Keratinocyte (primary cell): ENCODE results near the gene DPEP2NB. TPM values are rescaled to one million over a fixed set of nuclear protein-coding genes. Genes with fewer than 3 reads are reported as not detected.
"Not testable (repeated sequence)": the region's sequence is repeated elsewhere in the genome, so short reads cannot be mapped to it uniquely, and the experiment has no call there.

Experiments used
- DNase-seq: peaks from one replicate; pipeline ENCODE4 v3.0.0-alpha.2; 2011; ENCODE audit warnings: low read depth, missing footprints, low spot score
- FAIRE-seq: peaks from 2 replicates; lab custom pipeline; 2011; peaks lifted over from hg19 to GRCh38; lab: Jason Lieb, UNC
- H2AFZ ChIP-seq: 2 replicates; pipeline ENCODE4 v1.6.0; 2012; ENCODE audit warnings: low read length, control low read depth, inconsistent platforms; ENCODE audit not compliant: control insufficient read depth
- H3K27ac ChIP-seq: 2 replicates; pipeline ENCODE4 v1.5.1; 2011; ENCODE audit warnings: low read length; ENCODE audit not compliant: control insufficient read depth, insufficient read depth
- H3K27me3 ChIP-seq: 3 replicates; pipeline ENCODE4 v1.6.0; 2011; ENCODE audit warnings: low read length; ENCODE audit not compliant: control insufficient read depth, insufficient read depth; ENCODE audit errors: extremely low read depth
- H3K36me3 ChIP-seq, 2 experiments: 2 replicates in 1 of 2; 3 replicates in 1 of 2; pipeline ENCODE4 v1.5.1; 2011; ENCODE audit warnings: low read length in 2 of 2, mild to moderate bottlenecking in 1 of 2; ENCODE audit not compliant: control insufficient read depth in 2 of 2, insufficient read depth in 2 of 2; ENCODE audit errors: extremely low read depth in 1 of 2
- H3K4me1 ChIP-seq: 3 replicates; pipeline ENCODE4 v1.5.1; 2011; ENCODE audit warnings: low read length; ENCODE audit not compliant: control insufficient read depth, insufficient read depth; ENCODE audit errors: extremely low read depth
- H3K4me2 ChIP-seq: 3 replicates; pipeline ENCODE4 v1.6.0; 2011; ENCODE audit warnings: low read depth, low read length; ENCODE audit not compliant: control insufficient read depth, insufficient read depth; ENCODE audit errors: extremely low read depth
- H3K4me3 ChIP-seq, 3 experiments: fragments of 200-600 bp in 1 of 3; sonication (generic) in 1 of 3; 2 replicates in 2 of 3; 3 replicates in 1 of 3; pipeline ENCODE4 v1.5.1; 2011 to 2016; ENCODE audit warnings: low read length in 3 of 3, mild to moderate bottlenecking in 3 of 3, control low read depth in 2 of 3, inconsistent platforms in 1 of 3, low read depth in 1 of 3, mixed read lengths in 1 of 3, mixed run types in 1 of 3, moderate library complexity in 1 of 3; ENCODE audit not compliant: control insufficient read depth in 2 of 3, insufficient read depth in 2 of 3; ENCODE audit errors: extremely low read depth in 1 of 3
- H3K79me2 ChIP-seq: 2 replicates; pipeline ENCODE4 v1.6.0; 2012; ENCODE audit warnings: low read length; ENCODE audit not compliant: control insufficient read depth, insufficient read depth
- H3K9ac ChIP-seq: 3 replicates; pipeline ENCODE4 v1.6.0; 2011; ENCODE audit warnings: low read length; ENCODE audit not compliant: control insufficient read depth, insufficient read depth; ENCODE audit errors: extremely low read depth
- H3K9me1 ChIP-seq: 3 replicates; pipeline ENCODE4 v1.6.0; 2011; ENCODE audit warnings: low read length; ENCODE audit not compliant: control insufficient read depth, insufficient read depth; ENCODE audit errors: extremely low read depth
- H3K9me3 ChIP-seq: 2 replicates; pipeline ENCODE4 v1.5.1; 2012; ENCODE audit warnings: low read depth, low read length; ENCODE audit not compliant: control insufficient read depth
- H4K20me1 ChIP-seq: 3 replicates; pipeline ENCODE4 v1.6.0; 2011; ENCODE audit warnings: low read length; ENCODE audit not compliant: control insufficient read depth, insufficient read depth; ENCODE audit errors: extremely low read depth
- EZH2 ChIP-seq: IDR thresholded peaks from one replicate; pipeline ENCODE4 v1.6.1; 2012; ENCODE audit warnings: inconsistent platforms, mild to moderate bottlenecking, low read length, moderate library complexity
- dilution Hi-C: fragments of 300-500 bp; cut with MboI; formaldehyde crosslinking; loops from one replicate; pipeline ENCODE4 v1.7.0; 2020; ENCODE audit warnings: low sequenced_read_pairs; ENCODE audit not compliant: extremely low pct_ligation_motif_present
- polyA plus RNA-seq, 5 experiments: library from polyadenylated mRNA; depleted of rRNA in 3 of 5; stranded (reverse) in 3 of 5; stranded (forward) in 1 of 5; unstranded in 1 of 5; fragments of >200 nt; gene quantifications; 1 replicate in 1 of 5; 2 replicates in 3 of 5; 3 replicates in 1 of 5; pipeline versions ENCODE4 v1.2.1 to v1.2.3, GENCODE V29; 2011 to 2012; ENCODE audit warnings: missing spikeins in 2 of 5, low read depth in 1 of 5, low replicate concordance in 1 of 5
- TF ChIP-seq, protein P1 (sequence below), 3 experiments: IDR thresholded peaks in 1 of 3; conservative IDR thresholded peaks in 1 of 3; optimal IDR thresholded peaks in 1 of 3; 2 replicates in 2 of 3; 3 replicates in 1 of 3; pipeline versions ENCODE3 to v1.5.1; 2011; ENCODE audit warnings: low read length in 3 of 3, mild to moderate bottlenecking in 3 of 3, moderate library complexity in 2 of 3, control low read depth in 1 of 3, inconsistent platforms in 1 of 3; ENCODE audit not compliant: insufficient read depth in 2 of 3; ENCODE audit errors: extremely low read depth in 1 of 3

DPEP2NB gene
- polyA plus RNA-seq, 1 donor (not counting 4 experiments of a cell fraction or from before 2014, with no cell fraction given) = 0.05 TPM

DNA sequence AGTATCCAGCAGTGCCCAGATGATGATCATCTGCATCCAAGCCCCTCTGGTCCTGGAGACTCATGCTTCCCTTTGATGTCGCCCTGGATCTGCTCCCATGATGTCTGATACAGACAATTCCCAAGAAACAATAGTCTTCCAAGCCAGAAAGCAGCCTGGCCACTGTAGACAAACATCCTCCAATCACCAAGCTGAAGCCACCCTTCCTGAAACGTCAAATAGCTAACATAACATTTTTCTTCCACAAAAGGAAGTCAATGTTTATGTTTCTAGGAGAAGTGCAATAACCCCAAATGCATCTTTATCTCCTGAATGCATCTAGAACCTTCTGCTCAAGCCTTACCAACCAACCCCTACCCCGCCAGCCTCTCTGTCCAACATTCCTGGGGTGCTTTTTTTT is 15.3 kb downstream of the DPEP2NB start:
- Histone ChIP-seq H3K27me3 (no peaks in the 10 kb centered on the region), H4K20me1 (no peaks in the 10 kb centered on the region), H3K36me3 (no peaks in the 10 kb centered on the region), H3K4me2 (no peak overlapping the region), H3K27ac (no peak overlapping the region), H3K4me3 (no peak overlapping the region), H3K9ac (no peak overlapping the region), H3K4me1 (peaks cover 9% of the 10 kb centered on the region), H3K9me3 (no peaks in the 10 kb centered on the region), H3K79me2 (no peaks in the 10 kb centered on the region), H3K9me1 (no peaks in the 10 kb centered on the region), H2AFZ (no peak overlapping the region)
- dilution Hi-C loops = no loop called here
- DNase-seq (no peak), FAIRE-seq (no peak)
- TF ChIP-seq EZH2 = no peak

DNA sequence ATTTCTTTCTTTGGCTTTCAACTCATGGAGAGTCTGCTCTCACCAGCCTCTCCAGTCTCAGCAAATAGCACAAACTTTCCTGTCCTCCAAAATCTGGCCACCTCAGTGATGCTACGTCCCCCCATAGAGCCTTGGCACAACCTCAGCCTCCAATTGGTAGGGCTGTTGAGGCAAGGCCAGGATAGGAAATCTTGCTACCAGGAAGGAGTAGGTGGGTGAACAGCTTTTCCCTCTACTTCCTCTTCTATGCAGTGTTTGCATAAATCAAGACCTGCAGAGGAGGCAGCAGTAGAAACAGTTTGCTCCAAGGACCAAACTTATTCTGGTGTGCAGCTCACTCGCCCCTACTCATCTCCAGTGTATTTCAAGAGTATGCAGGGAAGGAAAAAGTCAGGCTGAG is 15.7 kb downstream of the DPEP2NB start:
- Histone ChIP-seq H3K27ac (no peak overlapping the region), H3K36me3 (no peaks in the 10 kb centered on the region), H3K9me1 (no peaks in the 10 kb centered on the region), H4K20me1 (no peaks in the 10 kb centered on the region), H3K4me2 (no peak overlapping the region), H3K9ac (no peak overlapping the region), H3K9me3 (no peaks in the 10 kb centered on the region), H2AFZ (no peak overlapping the region), H3K4me1 (peaks cover 7% of the 10 kb centered on the region), H3K4me3 (no peak overlapping the region), H3K27me3 (no peaks in the 10 kb centered on the region), H3K79me2 (no peaks in the 10 kb centered on the region)
- no peak for FAIRE-seq
- no peak for TF ChIP-seq EZH2
- TF ChIP-seq, protein P1, sequence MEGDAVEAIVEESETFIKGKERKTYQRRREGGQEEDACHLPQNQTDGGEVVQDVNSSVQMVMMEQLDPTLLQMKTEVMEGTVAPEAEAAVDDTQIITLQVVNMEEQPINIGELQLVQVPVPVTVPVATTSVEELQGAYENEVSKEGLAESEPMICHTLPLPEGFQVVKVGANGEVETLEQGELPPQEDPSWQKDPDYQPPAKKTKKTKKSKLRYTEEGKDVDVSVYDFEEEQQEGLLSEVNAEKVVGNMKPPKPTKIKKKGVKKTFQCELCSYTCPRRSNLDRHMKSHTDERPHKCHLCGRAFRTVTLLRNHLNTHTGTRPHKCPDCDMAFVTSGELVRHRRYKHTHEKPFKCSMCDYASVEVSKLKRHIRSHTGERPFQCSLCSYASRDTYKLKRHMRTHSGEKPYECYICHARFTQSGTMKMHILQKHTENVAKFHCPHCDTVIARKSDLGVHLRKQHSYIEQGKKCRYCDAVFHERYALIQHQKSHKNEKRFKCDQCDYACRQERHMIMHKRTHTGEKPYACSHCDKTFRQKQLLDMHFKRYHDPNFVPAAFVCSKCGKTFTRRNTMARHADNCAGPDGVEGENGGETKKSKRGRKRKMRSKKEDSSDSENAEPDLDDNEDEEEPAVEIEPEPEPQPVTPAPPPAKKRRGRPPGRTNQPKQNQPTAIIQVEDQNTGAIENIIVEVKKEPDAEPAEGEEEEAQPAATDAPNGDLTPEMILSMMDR (optimal IDR thresholded peaks at IDR 0.05 in 1 of 3, IDR thresholded peaks at IDR 0.05 in 1 of 3, conservative IDR thresholded peaks at IDR 0.05 in 1 of 3; ENCODE audit: extremely low read depth in 1 of 3, insufficient read depth in 2 of 3, low read length in 3 of 3) = no peak
- dilution Hi-C loops = no loop called here
- no peak for DNase-seq

DNA sequence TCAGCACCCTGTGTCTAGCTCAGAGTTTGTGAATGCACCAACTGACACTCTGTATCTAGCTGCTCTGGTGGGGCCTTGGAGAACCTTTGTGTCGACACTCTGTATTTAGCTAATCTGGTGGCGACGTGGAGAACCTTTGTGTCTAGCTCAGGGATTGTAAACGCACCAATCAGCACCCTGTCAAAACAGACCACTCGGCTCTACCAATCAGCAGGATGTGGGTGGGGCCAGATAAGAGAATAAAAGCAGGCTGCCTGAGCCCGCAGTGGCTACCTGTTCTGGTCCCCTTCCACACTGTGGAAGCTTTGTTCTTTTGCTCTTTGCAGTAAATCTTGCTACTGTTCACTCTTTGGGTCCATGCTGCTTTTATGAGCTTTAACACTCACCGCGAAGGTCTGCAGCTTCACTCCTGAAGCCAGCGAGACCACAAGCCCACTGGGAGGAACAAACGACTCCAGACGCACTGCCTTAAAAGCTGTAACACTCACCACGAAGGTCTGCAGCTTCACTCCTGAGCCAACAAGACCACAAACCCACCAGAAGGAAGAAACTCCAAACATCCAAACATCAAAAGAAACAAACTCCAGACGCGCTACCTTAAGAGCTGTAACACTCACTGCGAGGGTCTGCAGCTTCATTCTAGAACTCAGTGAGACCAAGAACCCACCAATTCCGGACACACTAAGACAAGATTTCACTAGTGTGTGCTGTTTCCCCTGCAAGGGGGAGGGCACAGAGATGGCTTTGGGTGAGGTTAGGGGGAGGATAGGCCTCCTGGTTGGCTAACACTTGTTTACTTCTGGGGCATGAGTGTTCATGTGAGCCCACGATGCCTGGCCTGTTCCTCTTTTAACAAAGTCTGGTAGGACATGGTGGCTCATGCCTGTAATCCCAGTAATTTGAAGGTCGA is 16.7 kb downstream of the DPEP2NB start, which contains the start of gene DPEP2:
Gene DPEP2, minus strand, starts transcription at position 706 of the 910 bp plus-strand sequence. CDS start 6,272 bp downstream, outside the sequence.
- H3K9ac ChIP-seq, H3K4me1 ChIP-seq, H3K9me3 ChIP-seq, H3K4me3 ChIP-seq, dilution Hi-C loops, DNase-seq, H2AFZ ChIP-seq, H3K79me2 ChIP-seq, H3K4me2 ChIP-seq, H3K27me3 ChIP-seq, H3K36me3 ChIP-seq, H3K9me1 ChIP-seq, H3K27ac ChIP-seq, H4K20me1 ChIP-seq, FAIRE-seq: not testable (repeated sequence)

DNA sequence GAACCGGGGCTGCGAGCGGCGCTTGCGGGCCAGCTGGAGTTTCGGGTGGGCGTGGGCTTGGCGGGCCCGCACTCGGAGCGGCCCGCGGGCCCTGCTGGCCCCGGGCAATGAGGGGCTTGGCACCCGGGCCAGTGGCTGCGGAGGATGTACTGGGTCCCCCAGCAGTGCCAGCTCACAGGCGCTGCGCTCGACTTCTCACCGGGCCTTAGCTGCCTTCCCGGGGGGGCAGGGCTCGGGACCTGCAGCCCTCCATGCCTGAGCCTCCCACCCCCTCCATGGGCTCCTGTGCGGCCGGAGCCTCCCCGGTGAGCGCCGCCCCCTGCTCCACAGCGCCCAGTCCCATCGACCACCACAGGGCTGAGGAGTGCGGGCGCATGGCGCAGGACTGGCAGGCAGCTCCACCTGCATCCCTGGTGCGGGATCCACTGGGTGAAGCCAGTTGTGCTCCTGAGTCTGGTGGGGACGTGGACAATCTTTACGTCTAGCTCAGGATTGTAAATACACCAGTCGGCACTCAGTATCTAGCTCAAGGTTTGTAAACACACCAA is 17.4 kb downstream of the DPEP2NB start:
- H3K9me3 ChIP-seq, H3K4me2 ChIP-seq, H3K36me3 ChIP-seq, dilution Hi-C loops, H3K27ac ChIP-seq, H3K4me3 ChIP-seq, H3K27me3 ChIP-seq, FAIRE-seq, H3K9ac ChIP-seq, DNase-seq, H2AFZ ChIP-seq, H3K79me2 ChIP-seq, H3K9me1 ChIP-seq, H4K20me1 ChIP-seq, H3K4me1 ChIP-seq: not testable (repeated sequence)
